Skeletal muscle tissue (tissue), 4 donors: Measurements from ENCODE around the gene CCDC102B. TPM values are rescaled to one million over a fixed set of nuclear protein-coding genes. Genes with fewer than 3 reads are reported as not detected.

Source experiments
- H3K27ac ChIP-seq: one replicate; pipeline ENCODE4 v1.7.0; 2013; ENCODE audit warnings: mild to moderate bottlenecking, low read depth, low read length, inconsistent platforms
- H3K27me3 ChIP-seq, 3 donors: one replicate each; pipeline ENCODE4 v1.7.0; 2013; ENCODE audit warnings: low read length in 3 of 3; ENCODE audit not compliant: control insufficient read depth in 3 of 3, insufficient read depth in 3 of 3
- H3K36me3 ChIP-seq, 3 donors: one replicate each; pipeline ENCODE4 v1.7.0; 2013; ENCODE audit warnings: low read length in 3 of 3; ENCODE audit not compliant: control insufficient read depth in 3 of 3, insufficient read depth in 3 of 3
- H3K4me1 ChIP-seq, 3 donors: one replicate each; pipeline ENCODE4 v1.7.0; 2013; ENCODE audit warnings: low read length in 3 of 3, mild to moderate bottlenecking in 3 of 3; ENCODE audit not compliant: control insufficient read depth in 3 of 3, insufficient read depth in 3 of 3
- H3K4me3 ChIP-seq, 3 donors: one replicate each; pipeline ENCODE4 v1.7.0; 2013; ENCODE audit warnings: low read length in 3 of 3
- H3K9ac ChIP-seq, 3 donors: one replicate each; pipeline ENCODE4 v1.7.0; 2013; ENCODE audit warnings: low read length in 3 of 3, mild to moderate bottlenecking in 3 of 3, moderate library complexity in 2 of 3, low read depth in 1 of 3
- H3K9me3 ChIP-seq, 3 donors: one replicate each; pipeline ENCODE4 v1.7.0; 2013; ENCODE audit warnings: low read length in 3 of 3; ENCODE audit not compliant: control insufficient read depth in 3 of 3
- total RNA-seq: library from RNA; depleted of rRNA; stranded (reverse); fragments of >200 nt; gene quantifications from one replicate; pipeline ENCODE4 v1.2.3, GENCODE V29; 2014
- donor health status: Osteomylitis.

CCDC102B gene
- total RNA-seq, 1 donor from 2014 or later: 21.9 TPM

DNA sequence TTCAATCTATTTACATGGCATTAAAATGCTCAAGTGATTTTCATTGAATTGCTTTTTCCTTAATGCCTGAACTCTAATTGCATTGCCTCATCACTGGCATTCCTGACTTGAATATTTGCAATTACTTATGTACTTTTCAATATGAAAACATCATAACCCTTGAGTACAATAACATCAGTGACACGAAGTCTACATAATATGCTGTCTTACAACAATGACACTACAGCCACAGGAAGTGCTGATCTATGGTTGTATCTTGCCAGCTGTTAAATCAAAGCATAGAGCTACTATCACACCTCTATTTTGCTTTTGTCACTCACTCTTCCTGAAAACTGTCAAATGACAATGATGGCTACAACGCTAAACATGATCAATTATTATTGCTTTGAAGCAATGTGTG, 156.9 kb downstream of the CCDC102B start:
- Histone ChIP-seq H3K4me3 (no peak overlapping the region), H3K4me1 (no peaks in the 10 kb centered on the region), H3K9ac (no peak overlapping the region), H3K27me3 (no peaks in the 10 kb centered on the region), H3K36me3 (no peaks in the 10 kb centered on the region), H3K27ac (no peak overlapping the region), H3K9me3 (no peaks in the 10 kb centered on the region)

DNA sequence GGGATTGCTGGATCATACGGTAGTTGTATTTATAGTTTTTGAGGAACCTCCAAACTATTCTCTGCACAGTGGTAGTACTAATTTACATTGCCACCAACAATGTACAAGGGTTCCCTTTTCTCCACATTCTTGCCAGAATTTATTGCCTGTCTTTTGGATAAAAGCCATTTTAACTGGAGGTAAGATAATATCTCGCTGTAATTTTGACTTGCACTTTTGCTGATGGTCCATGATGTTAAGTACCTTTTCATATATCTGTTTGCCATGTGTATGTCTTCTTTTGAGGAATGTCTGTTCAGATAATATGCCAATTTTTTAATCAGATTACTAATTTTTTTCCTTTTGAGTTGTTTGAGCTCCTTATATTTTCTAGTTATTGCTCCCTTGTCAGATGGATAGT, 158.8 kb downstream of the CCDC102B start:
- Histone ChIP-seq H3K9ac (no peak overlapping the region), H3K36me3 (no peaks in the 10 kb centered on the region), H3K27me3 (no peaks in the 10 kb centered on the region)

DNA sequence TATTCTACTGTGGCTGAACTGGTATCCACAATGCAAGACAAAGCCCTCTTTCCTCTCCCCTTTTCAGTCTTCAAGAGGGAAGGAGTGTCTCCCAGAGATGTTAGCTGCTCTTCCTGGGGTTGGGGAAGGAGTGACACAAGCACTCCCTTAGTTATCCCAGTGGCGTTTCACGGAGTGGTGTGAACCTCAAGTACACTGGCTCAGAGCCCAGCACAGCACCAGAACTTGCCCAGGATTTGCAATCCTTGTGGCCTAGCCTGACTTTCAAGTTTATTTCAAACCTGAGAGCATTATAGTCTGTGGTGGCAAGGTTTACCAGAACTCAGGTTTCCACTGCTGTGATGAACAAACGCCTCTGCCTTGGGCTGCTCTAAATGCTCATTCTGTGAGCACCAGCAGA, 162.5 kb downstream of the CCDC102B start:
- H3K36me3 ChIP-seq: no peaks in the 10 kb centered on the region
- H3K9ac ChIP-seq: no peak overlapping the region
- no peak overlapping the region for H3K27ac ChIP-seq
- no peaks in the 10 kb centered on the region for H3K4me1 ChIP-seq
- no peaks in the 10 kb centered on the region for H3K27me3 ChIP-seq
- H3K9me3 ChIP-seq: no peaks in the 10 kb centered on the region
- no peak overlapping the region for H3K4me3 ChIP-seq

More for the DNA sequence above, 158.8 kb downstream of the CCDC102B start:
- Histone ChIP-seq H3K4me3 (no peak overlapping the region), H3K4me1 (no peaks in the 10 kb centered on the region), H3K9me3 (no peaks in the 10 kb centered on the region), H3K27ac (no peak overlapping the region)

DNA sequence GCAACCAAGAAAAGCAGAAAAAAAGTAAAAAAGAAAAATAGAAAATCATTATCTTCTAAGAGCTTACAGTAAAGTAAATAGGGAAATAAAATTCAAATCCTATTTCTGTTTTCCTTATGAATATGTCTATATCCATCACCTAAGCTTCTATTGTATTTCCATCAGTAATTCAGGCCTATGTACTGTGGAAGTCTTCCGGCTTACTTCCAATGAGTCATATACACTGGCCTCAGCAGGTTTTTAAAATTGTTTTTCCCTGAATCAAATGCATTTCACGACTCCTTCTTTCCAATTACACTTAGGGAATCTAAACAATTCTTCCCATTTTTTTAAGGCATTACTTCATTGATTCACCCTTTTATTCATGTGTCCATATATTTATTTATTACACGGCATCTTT, 164.7 kb downstream of the CCDC102B start:
- Histone ChIP-seq H3K9me3 (no peaks in the 10 kb centered on the region), H3K36me3 (no peaks in the 10 kb centered on the region), H3K4me1 (no peaks in the 10 kb centered on the region), H3K27me3 (no peaks in the 10 kb centered on the region), H3K27ac (no peak overlapping the region), H3K9ac (no peak overlapping the region), H3K4me3 (no peak overlapping the region)

DNA sequence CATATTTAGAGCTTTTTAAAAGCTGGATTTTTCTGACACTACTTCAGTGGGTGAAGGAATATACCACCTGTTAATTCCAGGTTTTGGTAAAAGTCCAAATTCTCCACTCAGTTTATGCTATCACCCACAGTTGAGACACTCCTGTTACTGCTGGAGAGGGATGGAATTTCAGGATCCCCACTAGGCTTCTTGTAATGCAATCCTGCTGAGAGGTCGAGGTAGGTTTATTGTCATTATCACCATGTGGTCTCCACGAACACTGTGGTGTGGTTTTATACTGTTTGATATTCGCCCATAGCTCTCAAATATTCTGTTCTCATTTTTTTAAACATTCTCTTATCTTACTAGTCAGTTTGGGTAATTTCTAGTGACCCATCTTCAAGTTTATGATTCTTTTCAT, 167.9 kb downstream of the CCDC102B start:
- H3K4me3 ChIP-seq: no peak overlapping the region
- H3K27me3 ChIP-seq: no peaks in the 10 kb centered on the region
- H3K27ac ChIP-seq: no peak overlapping the region
- H3K9me3 ChIP-seq: no peaks in the 10 kb centered on the region
- no peaks in the 10 kb centered on the region for H3K36me3 ChIP-seq
- H3K9ac ChIP-seq: no peak overlapping the region
- no peaks in the 10 kb centered on the region for H3K4me1 ChIP-seq

DNA sequence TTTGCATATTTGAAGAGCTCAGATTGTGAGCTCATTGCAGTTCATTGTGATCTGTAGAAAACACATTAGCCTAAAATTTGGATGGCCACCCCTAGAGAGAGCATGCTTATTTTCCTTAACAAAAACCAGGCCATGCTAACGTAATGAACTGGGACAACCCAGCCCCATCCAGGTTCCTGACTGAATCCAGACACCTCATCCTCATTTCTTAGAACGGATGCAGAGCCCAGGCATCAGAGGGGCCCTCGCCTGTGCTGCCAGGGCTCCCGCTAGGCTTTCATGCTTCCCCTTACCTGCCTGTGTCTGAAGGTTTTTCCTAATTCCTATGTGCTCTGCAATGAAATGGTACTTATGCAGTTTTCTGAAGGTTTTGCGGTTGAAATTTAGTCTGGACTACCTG, 171.1 kb downstream of the CCDC102B start:
- no peak overlapping the region for H3K9ac ChIP-seq

DNA sequence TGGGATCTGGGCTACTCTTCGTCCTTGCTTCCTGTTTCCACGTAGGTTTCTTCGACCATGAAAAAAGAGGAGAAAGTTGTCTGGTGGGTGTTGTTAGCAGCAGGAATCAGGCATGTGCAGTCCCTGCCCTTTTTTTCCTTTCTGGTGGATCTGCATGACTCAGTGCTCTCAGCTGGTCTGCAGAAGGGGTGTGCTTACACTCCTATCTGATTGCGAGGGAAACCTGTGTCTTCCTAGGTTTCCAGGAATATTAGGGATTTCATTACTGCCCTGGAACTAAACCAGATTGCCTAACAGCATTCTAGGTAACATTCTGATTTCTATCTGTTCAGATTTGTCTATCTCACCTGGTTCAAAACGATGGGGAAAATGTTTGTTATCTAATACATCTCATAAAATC, 174.3 kb downstream of the CCDC102B start:
- Histone ChIP-seq H3K36me3 (no peaks in the 10 kb centered on the region), H3K27me3 (no peaks in the 10 kb centered on the region), H3K9ac (no peak overlapping the region), H3K9me3 (no peaks in the 10 kb centered on the region), H3K4me3 (no peak overlapping the region), H3K27ac (no peak overlapping the region), H3K4me1 (no peaks in the 10 kb centered on the region)

More for the DNA sequence above, 171.1 kb downstream of the CCDC102B start:
- Histone ChIP-seq H3K27me3 (no peaks in the 10 kb centered on the region), H3K27ac (no peak overlapping the region), H3K4me3 (no peak overlapping the region), H3K36me3 (no peaks in the 10 kb centered on the region), H3K9me3 (no peaks in the 10 kb centered on the region), H3K4me1 (no peaks in the 10 kb centered on the region)

DNA sequence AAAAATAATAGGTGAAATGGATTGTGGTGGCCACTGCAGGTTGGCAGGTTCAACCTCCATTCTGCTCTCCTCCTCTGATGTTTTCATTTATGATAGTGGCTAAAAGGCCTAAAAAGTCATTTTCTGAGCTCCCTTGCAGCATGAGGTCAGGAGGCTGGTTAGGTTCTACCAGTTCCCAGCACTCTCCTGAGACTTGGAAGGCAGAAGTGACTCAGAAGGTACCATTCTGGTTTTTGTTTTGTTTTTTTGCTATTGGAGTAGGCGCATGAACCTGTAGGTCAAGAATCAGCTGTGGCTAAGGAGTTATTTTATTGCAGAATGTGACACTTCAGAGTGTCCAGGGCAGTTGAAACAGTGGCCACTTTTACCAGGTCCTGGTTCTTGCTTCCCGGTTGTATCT, 181.9 kb downstream of the CCDC102B start:
- H3K9me3 ChIP-seq: no peaks in the 10 kb centered on the region

DNA sequence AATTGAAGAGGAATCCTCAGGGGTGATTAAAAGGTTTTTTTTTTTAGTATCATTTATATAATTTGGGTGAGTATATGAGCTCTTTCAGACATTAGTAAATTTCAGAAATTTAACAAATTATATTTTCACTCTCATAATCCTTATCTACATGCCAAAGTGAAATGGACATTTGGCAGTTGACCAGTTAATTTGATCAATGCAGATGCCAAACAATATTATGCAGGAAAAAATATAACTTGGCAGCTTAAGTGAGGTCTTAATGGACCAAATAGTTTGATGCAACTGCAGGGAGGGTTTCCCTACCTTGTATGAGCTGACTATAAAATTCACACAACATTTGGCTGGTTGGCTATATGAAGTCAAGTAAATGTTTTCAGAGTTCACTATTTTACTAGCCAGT, 185.2 kb downstream of the CCDC102B start:
- no peak overlapping the region for H3K9ac ChIP-seq
- no peak overlapping the region for H3K4me3 ChIP-seq
- H3K9me3 ChIP-seq: peaks cover 0 to 6% (median 0%) of the 10 kb centered on the region in 3 donors
- H3K27ac ChIP-seq: no peak overlapping the region
- H3K36me3 ChIP-seq: no peaks in the 10 kb centered on the region
- H3K4me1 ChIP-seq: no peaks in the 10 kb centered on the region
- H3K27me3 ChIP-seq: no peaks in the 10 kb centered on the region

More for the DNA sequence above, 181.9 kb downstream of the CCDC102B start:
- H3K27ac ChIP-seq: no peak overlapping the region
- H3K4me1 ChIP-seq: no peaks in the 10 kb centered on the region
- no peaks in the 10 kb centered on the region for H3K27me3 ChIP-seq
- H3K4me3 ChIP-seq: no peak overlapping the region
- no peak overlapping the region for H3K9ac ChIP-seq
- H3K36me3 ChIP-seq: no peaks in the 10 kb centered on the region

DNA sequence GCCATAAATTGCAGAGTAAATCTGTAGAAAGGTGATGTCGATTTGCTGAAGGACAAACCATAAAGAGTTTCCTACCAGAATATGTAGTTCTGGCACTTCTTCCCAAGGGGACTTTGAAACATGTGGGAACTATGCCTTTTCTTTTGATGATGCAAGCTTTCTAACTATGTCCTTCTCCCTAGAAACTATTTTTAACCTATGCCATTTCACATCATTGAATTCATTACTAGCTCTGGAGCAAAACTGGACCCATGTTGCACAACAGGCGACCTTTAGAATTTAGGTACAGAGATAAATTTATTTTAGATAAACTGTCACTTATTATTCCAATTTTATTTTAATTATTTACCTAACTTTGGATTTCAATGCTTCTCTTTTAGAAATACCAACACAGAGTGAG, 186.5 kb downstream of the CCDC102B start:
- H3K4me1 ChIP-seq: no peaks in the 10 kb centered on the region
- peaks cover 0 to 7% (median 0%) of the 10 kb centered on the region in 3 donors for H3K9me3 ChIP-seq
- no peaks in the 10 kb centered on the region for H3K27me3 ChIP-seq
- H3K9ac ChIP-seq: no peak overlapping the region
- no peak overlapping the region for H3K27ac ChIP-seq
- no peak overlapping the region for H3K4me3 ChIP-seq
- no peaks in the 10 kb centered on the region for H3K36me3 ChIP-seq
